C1 segment of cervical spinal cord (tissue), 14 donors: ENCODE measurements around the gene PDE11A.

ENCODE experiments used
- DNase-seq, 14 donors: peaks; one replicate each; lab custom pipeline; 2025; lab: John Stamatoyannopoulos, UW

PDE11A gene

DNA sequence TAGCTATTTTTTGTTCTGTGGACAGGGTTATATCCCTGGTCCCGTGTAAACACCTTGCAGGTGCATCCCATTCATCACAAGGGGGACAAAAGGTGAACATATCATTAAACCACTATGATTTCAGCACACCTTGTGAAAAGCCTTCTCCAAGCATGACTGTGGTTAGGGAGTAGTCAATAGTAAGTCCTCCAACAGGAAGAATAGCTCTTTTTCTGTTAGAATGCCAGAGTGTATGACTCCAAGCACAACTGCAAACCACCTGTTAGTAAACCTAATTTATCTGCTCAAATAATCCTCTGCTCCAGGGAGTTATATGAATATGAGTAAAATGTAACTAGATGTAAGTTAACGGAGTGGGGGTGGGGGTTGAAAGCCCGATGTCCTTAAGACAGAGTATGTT lies 439.5 kb downstream of the PDE11A start:
- no peak for DNase-seq

DNA sequence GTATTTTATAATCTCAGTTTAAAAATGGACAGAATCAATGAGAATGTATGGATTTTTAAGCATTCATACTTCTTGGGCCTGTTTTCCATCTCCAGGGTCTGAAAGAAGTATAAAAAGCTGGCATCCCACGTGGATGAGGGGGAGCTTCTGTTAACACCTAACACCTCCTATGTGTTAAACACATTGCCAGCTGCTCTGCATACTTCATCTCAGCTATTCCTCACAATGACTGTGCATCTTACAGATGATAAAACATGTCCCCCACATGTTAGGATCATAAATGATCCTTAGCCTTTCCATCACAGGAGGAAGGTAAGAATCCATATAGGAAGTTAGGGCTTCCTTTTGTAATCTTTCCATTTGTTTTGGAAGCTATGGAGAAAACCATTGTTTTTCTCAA lies 440.9 kb downstream of the PDE11A start:
- no peak for DNase-seq

DNA sequence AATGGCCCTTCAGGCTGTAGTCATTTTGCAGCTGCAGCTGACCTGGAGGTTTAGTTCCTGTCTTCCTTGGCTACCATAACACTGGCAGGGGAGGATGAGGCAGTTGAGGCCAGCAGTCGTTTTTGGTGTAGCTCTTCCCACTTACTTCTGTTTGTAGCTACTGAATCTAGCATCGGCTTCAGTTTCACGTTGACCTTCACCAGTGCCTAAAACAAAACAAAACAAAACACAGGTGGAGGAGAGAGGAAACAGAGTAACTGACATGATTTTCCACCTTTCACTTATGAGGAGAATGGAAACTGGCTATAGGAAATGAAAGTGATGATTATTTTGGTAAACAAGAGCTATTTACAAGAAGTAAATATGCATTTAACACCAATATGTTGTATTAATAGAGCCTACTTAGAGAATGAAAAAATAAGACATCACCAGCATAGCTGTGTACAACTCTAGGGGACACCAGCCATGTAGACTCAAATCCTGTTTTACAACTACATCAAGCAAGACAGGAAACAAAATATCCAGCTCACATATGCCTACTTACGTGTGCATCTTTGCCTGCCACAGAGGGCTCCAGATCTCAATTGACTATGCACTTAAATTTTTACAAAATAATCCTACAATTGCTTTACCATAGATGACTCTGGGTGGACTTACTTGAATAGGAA lies 443.1 kb downstream of the PDE11A start:
- DNase-seq = no peak

DNA sequence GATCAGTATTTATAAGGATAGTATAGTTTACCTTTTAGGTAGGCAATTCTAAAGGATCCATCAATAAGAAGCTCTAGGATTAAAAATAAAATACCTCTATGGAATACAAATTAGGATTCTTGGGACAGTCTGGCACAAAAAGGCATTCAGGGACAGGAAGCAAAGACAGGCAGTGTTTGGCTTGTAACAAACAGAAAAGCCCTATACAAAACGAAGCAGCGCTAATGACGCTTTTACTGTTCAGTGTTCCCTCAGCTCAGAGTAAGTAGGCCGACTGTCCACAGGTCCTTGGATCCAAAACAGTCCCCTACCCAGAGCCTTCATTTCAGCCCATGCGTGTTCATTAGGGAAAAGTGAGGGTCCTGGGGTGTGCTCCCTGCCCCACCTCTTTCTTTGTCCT lies 443.7 kb downstream of the PDE11A start:
- DNase-seq = peak in 3 of 14 donors; percentile 5 to 22 (median 19)

DNA sequence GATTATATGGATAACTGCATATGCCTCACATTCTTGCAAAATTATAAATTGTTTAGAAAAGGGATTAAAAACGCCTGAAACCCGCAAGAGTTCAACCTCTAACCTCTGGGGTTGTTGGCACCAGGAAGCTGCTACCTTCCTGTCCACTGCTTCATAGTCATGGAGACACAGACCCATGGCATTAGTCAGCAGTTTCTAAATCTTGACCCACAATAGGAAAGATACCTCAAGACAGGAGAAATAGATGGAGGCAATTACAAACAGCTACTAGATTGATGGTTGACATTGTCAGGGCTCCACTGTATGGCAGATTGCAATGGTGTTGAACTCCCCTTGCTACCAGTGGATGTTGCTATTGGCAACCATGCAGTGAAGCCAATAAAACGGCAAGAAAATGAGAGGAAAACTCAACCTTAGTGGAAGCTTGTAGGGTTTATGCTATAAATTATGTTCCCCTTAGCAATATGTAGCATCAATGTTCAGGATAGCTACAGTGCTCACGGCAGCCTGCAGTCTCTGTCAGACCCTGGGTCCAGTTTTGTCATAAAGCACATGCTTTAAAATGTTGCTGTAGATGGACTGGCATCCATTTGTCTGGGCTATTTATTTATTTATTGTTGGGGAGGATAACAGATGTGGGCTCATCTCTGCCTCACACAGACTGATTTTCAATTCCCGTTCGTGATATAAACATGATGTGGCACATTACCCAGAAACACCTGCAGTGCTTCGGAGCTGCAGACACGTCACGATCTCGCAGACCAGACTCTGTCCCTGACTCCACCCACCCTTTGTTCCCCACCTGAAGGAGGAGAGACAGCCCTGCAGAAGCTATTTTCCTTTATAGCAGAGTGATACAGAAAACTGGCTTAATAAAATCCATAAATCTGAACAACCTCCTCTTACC lies 446.6 kb downstream of the PDE11A start:
- DNase-seq = peak in 1 of 14 donors; percentile 19

DNA sequence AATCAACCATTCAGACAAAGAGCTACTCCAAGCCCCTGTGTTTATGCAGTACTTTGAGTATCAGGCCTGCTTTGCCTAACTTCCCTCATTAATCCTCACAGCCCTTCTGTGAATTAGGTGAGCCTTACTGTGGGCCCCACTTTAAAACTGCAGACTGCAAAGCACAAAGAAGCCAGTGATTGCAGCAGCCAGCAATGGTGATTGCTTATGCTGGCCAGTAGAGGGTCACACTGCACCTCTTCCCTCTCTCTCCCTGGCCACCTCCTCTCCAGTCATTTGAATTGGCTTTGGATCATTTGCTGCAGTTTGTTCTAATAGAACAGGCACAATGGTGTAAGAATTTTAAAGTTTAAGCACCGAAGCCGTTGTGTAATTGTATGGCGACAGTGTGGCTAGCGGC lies 450.1 kb downstream of the PDE11A start:
- peak in 5 of 14 donors; percentile 11 to 34 (median 31) for DNase-seq

DNA sequence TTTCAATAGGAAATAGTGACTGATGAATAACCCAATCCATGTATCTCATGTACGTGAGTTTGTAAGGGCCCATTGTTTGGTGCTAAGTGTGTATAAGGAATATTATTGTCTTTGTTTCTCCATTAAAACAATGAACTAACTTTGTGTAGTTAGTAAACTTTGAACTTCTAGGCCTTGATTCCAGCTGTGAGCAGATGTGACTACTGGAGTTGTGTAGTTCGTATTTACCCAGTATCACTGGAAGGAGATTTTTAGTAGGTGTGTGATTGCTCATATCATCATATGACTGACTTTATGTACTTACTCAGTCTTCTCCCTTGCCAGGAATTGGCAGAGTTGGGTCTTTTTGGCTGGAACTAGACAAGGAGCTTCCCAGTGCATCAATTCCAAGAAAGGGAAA lies 452.6 kb downstream of the PDE11A start:
- no peak for DNase-seq

DNA sequence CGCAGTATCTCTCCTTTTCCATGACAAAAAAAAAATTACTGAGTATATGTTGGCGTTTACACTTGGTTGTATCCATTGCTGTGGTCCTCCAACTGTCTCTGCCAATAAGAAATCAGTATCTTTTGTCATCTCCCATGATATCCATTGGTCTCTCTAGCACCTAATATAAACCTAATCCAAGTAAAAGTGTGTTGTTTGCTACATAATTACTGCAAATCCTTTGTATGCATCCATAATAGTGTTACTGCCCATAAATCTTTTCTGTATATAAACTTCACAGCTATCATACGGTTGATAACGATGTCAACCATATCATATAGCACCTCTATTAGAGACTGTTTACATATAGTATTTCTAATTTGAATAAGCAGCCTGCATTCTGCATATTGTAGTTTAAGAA lies 453.1 kb downstream of the PDE11A start:
- no peak for DNase-seq

DNA sequence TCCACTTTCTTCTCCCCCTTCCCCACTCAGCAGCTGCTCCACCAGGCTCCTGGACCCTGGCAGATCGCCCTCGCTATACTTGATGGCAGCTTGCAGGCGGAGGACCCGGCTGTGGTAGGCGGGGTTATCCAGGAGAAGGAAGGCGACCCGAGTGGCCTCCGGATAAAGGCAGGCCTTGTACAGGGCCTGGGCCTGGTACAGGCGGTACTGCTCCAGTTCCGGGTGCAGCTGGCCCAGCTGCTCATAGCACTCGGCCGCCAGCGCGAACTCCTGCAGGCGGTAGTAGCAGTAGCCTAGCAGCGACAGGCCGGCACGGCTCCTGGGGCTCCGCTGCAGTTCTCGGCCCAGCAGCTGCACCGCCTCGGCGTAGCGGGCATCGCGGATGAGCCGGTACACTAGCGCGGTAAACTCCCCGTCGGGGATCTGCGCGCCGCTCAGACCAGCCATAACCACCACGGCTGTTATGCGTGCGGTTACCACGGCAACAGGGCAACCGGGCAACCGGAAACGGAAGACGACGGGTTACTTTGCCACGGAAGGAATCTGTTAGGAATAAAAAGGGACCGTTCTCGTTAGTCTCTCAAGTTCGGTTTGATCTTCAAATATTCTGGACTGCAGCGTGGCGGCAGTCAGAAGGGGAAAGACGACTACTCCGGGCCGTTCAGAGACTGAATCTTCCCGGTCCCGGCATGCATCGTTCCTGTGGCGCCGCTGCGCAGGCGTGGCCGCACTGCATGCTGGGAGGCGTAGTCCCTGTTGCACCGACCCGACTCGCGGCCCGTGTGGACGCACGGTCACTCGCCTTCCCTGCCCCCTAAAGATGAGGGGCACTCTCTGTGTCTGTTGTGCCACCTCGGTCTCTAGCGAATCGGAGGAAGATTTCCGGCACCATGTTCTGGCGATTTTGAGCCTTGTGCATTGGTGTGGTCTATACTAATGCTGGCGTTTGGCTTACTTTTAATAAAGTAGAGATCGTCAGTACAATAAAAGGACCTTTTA lies 454.0 kb downstream of the PDE11A start:
- peak; percentile 80 to 99 (median 93) for DNase-seq

DNA sequence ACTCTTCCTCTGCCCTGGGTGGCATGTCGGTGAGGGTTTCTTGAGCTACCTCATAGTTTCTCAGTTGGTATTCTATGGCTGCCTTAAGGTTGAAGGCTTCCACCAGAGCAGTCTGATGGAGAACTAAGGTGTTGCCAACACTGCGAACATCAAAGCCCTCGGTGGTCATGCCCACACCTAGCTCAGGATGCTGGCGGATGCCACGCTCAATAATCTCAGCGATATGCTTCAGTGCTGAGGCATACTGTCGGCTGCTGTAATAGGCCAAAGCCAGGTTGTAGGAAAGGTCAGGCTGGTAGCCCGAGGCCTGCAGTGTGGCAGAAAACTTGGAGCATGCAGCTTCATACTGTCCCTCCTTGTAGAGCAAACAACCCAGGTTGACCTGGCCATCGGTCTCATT lies 454.7 kb downstream of the PDE11A start:
- no peak for DNase-seq

DNA sequence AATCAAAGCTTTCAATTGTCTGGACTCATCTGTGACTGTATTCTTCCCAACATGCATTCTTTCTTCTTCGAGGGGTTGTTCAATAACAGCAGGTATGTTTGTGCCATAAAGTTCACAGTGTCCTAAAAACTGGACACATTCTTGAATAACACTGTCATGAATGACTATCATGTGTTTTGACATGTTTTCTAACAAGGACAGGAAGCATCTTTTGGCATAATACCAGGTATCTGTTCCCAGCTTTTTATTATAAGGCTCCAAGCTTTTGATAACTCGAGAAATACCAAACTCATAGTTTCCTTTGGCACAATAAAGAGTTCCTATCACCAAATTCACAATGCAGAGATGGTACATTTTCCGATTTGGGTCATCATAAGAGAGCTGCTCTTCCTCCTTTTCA lies 455.8 kb downstream of the PDE11A start:
- no peak for DNase-seq

DNA sequence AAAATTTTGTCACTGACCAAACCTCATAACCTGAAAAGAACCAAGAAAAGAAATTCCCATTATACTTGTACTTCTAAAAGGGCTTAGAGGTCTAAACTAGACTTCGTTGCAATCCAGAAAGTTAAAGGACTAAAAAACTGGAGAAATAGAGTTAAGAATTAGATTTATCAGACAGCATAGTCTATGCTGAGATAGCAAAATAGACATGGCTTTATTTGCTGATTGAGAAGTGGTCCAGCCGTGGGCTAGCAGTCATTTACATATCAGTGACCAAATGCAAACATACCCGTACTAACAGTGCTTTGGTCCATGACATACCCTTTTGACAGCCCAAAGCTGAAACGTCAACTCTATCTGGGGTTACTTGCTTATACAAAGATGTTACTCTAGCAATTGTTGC lies 456.5 kb downstream of the PDE11A start:
- DNase-seq = no peak

DNA sequence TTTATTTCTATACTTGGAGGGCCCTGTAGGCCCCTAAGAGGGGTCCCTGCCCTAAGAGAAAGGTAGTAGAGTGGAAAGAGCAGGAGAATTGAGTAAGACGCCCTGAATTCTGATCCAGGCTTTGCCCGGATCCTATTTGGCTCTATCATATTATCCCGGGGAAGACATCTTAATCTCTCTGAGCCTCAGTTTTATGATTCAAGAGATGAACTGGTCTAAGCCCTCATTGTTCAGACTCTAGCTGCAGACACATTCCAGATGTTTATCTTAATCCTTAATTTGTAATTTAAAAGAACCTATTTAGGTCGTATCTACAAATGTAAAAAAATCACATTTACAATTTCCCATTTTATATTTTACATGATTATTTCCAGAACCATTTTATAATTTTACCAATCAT lies 459.9 kb downstream of the PDE11A start:
- no peak for DNase-seq

DNA sequence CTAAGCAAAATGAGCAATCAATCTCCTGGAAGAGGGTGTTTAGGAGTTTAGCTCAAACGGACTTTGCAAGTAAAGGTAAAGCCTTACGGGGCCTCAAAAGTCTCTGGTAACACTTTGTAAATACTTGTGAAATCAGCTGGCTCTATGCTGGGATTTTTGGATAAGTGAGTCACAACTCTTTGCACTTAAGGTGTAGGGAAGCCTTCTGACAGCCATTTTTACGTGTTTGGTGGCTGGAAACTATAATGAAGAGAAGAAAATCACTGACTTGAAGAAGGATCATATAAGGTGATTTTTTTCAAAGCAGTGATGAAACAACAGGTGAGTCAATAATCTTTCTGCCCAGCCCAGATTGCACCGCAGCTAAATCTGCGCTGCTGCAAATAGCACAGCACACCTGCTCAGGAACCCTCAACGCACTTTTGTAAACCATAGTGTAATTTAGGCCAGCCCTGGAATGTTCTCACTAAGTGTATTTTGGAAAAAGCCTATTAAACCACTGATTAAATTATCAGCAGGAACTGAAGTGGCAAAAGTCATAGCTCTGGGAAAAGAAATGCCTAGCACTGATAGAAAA lies 461.2 kb downstream of the PDE11A start:
- DNase-seq = no peak

DNA sequence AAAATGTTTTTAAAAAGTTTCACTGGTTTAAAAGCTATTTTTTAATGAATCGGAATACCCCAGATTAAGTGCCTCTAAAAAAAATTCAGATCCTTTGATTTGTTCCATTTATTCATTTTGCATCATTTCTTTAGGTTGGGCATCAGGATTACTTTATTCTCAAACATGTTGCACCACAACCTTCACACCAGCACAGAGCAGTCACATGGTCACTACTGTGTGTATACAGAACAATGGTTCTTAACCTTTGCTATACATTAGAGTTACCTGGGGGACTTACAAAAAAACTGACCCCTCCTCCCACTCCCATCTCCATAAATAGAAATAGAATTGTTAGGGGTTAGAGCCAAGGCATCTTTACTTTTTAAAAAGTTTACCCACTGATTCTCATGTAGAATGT lies 461.8 kb downstream of the PDE11A start:
- no peak for DNase-seq

DNA sequence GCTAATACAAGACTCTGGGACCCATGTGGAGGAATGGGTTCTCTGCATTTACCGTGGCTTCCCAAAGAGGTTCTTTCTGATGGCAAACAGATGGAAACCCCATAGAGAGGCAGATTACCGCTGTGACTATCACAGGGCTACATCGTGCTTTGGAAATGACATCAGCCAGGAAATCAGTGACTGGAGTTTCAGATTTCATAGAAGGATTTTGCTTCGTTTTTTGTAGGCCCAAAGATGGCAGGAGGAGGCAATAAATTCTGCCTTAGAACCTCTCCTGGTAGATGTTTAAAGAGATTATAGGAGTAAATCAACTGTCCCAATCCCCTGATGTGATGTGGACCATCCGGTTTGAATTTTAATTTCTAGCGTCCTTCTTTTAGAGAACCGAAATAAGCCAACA lies 465.9 kb downstream of the PDE11A start:
- DNase-seq = peak in 1 of 14 donors; percentile 30

DNA sequence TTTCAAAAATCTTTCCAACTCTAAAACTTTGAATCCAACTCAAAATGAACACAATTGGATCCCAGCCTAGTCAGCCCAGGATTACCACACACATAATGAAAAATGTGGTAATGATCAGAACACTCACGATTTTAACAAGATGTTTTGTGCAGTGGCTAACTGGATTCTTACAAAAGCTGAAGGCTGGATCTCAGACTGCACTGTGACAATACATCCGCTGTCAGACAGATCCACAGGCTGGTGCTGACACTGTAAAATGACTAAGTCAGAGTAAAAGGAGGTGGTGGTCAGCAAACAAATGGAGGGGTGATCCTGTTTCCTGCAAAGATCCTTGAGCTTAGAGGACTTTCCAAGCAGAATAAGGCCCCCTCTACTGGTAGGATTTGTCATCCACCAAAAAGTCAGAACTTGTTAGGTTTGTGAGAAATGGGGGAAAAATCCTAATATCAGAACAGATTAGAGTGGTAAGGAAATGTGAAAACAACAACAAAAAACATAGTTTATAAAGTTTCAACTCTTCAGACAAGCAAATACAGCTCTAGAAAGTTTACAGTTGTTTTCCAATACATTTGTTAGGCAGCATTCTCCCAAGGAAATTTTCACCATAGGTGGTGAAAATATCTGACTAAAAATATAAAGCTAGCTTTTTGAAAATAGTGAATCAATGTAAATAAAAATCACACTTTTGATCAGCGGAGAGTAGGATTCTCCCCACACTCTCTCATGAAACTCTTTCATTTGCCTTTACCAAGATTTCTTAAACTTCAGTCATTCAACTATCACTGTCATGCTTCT lies 468.1 kb downstream of the PDE11A start:
- peak in 6 of 14 donors; percentile 13 to 40 (median 19) for DNase-seq

DNA sequence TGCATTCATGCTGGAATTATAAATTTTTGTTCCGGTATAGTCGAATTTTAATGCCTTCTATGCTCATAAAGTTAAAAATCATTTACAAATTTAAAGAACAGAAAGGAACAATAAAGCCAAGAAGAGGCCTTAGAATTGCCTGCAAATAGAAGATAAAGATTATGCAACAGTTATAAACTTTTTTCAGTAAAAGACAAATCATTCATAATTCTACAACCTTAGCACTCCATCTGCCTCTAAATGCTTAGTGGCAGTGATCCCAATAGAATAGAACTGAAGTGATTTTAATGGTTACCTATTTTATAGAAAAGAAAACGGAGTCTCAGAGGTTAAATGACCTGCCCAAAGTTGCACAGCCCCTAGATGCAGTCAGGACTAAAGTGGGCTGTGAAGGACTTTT lies 468.8 kb downstream of the PDE11A start:
- DNase-seq = no peak

DNA sequence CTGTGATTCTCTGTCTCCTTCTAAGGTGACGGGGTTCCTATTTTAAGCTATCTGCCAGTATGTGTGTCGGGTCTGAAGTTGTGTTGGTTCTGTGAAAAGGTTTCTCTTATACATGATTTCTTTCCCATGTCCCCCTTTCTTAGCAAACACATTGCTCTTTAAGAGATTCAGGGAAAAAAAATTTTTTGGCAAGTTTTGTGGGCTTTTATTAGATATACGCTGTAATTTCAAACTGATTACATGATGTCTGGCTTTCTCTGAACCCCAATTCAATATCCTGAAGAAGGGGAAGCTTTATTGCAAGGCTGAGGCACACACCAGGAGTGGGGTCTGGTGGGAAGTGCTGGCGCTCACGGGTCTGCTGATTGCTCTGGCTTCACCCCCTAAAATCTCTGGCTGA lies 469.4 kb downstream of the PDE11A start:
- DNase-seq = no peak

DNA sequence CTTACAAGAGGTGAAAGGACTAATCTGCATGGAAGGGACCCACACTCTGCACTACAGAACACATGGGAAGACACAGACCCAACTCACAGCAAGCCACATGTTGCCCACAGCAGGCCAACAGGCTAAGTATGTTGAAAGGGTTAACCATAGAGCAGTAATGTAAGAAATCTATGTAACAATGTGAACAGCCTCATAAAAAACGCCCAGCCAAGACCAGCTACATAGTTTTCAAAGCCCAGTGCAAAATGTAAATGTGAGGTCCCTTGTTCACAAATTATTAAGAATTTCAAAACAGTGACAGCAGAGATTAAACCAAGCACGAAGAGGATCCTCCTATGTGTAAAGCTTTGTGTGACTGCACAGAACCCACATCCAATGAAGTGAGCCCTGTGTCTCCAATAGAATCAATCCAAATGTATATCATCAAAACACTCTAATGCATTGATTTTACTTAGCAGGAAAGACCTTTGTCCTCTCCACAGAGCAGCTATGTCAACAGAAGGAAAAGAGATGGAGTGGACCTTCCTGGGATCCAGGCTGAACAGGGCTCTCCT lies 469.9 kb downstream of the PDE11A start:
- DNase-seq = no peak
